ENCODE data around the gene CHST8. TPM values are rescaled to one million over a fixed set of nuclear protein-coding genes. Genes with fewer than 3 reads are reported as not detected.
A peak's percentile ranks its signal among the peaks of the same experiment; 100 is the strongest.

CHST8 gene
- total and polyA plus RNA-seq, 4 donors, result 0.05 to 0.07 TPM; not detected in 2

DNA sequence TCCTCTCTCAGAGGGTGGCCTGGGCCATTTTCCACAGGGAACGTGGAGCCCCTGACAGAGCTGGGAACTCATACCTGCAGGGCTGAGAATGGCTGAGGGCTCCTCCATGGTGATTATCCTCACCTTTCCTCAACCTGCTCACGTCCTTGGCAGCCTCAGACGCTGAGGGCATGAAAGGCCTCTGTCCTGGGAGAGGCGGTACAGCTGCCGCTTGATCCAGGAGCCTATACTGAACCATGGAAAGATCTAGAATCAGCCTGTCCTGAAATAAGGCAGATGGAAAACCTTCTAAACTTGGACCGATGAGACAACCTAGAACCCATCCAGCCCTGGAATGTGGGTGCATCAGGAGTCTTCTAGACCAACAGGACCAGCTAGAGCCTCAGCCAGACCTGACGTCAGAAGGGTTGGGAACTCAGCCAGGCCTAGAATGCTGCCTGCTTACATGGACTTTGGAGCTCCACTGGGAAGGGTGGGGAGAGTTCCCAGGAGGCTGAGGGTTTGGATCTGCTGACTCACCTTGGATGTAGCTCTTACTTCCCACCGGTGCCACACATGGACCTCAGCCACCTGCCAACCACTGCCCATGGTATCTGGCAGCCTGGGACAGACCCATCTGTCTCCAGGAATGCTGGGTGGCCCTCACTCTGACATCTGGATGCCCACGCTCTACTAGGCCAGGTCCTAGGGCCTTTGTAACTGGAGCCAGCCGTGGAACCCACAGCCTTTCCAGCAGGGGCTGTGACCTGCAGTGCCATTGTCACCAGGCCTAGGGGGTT lies 182.5 kb downstream of the CHST8 start:
- no peaks in the 10 kb centered on the region for H3K27me3 ChIP-seq (ENCODE audit: control insufficient read depth in 4 of 4, insufficient read depth in 4 of 4, low read length in 3 of 4)
- H3K4me3 ChIP-seq (ENCODE audit: low read depth in 1 of 3, low read length in 3 of 3), result no peak overlapping the region
- H3K9ac ChIP-seq (ENCODE audit: low read depth in 1 of 2, low read length in 2 of 2), result no peak overlapping the region
- TF ChIP-seq, protein P1, sequence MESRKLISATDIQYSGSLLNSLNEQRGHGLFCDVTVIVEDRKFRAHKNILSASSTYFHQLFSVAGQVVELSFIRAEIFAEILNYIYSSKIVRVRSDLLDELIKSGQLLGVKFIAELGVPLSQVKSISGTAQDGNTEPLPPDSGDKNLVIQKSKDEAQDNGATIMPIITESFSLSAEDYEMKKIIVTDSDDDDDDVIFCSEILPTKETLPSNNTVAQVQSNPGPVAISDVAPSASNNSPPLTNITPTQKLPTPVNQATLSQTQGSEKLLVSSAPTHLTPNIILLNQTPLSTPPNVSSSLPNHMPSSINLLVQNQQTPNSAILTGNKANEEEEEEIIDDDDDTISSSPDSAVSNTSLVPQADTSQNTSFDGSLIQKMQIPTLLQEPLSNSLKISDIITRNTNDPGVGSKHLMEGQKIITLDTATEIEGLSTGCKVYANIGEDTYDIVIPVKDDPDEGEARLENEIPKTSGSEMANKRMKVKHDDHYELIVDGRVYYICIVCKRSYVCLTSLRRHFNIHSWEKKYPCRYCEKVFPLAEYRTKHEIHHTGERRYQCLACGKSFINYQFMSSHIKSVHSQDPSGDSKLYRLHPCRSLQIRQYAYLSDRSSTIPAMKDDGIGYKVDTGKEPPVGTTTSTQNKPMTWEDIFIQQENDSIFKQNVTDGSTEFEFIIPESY (IDR thresholded peaks at IDR 0.05), result no peak
- TF ChIP-seq TAF1 (conservative IDR thresholded peaks at IDR 0.05) (no peak), HNF4A (conservative IDR thresholded peaks at IDR 0.05) (peak; percentile 91 to 97), RAD21 (IDR thresholded peaks at IDR 0.05) (no peak), SP1 (IDR thresholded peaks at IDR 0.05) (peak; percentile 81), JUND (IDR thresholded peaks at IDR 0.05) (peak; percentile 16 to 90), HNF4G (IDR thresholded peaks at IDR 0.05) (peak; percentile 86), EGR1 (IDR thresholded peaks at IDR 0.05; ENCODE audit: low read depth in 2 of 2) (no peak), NR2F2 (IDR thresholded peaks at IDR 0.05) (no peak), FOXA1 (IDR thresholded peaks at IDR 0.05) (peak; percentile 82), YY1 (IDR thresholded peaks at IDR 0.05) (no peak), RXRA (IDR thresholded peaks at IDR 0.05) (peak; percentile 48 to 85), GABPA (IDR thresholded peaks at IDR 0.05 in 1 of 2, conservative IDR thresholded peaks at IDR 0.05 in 1 of 2) (no peak), FOXA2 (IDR thresholded peaks at IDR 0.05) (peak; percentile 73)
- TF ChIP-seq, protein P2, sequence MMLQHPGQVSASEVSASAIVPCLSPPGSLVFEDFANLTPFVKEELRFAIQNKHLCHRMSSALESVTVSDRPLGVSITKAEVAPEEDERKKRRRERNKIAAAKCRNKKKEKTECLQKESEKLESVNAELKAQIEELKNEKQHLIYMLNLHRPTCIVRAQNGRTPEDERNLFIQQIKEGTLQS (IDR thresholded peaks at IDR 0.05), result no peak
- TF ChIP-seq, protein P3, sequence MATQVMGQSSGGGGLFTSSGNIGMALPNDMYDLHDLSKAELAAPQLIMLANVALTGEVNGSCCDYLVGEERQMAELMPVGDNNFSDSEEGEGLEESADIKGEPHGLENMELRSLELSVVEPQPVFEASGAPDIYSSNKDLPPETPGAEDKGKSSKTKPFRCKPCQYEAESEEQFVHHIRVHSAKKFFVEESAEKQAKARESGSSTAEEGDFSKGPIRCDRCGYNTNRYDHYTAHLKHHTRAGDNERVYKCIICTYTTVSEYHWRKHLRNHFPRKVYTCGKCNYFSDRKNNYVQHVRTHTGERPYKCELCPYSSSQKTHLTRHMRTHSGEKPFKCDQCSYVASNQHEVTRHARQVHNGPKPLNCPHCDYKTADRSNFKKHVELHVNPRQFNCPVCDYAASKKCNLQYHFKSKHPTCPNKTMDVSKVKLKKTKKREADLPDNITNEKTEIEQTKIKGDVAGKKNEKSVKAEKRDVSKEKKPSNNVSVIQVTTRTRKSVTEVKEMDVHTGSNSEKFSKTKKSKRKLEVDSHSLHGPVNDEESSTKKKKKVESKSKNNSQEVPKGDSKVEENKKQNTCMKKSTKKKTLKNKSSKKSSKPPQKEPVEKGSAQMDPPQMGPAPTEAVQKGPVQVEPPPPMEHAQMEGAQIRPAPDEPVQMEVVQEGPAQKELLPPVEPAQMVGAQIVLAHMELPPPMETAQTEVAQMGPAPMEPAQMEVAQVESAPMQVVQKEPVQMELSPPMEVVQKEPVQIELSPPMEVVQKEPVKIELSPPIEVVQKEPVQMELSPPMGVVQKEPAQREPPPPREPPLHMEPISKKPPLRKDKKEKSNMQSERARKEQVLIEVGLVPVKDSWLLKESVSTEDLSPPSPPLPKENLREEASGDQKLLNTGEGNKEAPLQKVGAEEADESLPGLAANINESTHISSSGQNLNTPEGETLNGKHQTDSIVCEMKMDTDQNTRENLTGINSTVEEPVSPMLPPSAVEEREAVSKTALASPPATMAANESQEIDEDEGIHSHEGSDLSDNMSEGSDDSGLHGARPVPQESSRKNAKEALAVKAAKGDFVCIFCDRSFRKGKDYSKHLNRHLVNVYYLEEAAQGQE (IDR thresholded peaks at IDR 0.05), result peak; percentile 66
- TF ChIP-seq, protein P4, sequence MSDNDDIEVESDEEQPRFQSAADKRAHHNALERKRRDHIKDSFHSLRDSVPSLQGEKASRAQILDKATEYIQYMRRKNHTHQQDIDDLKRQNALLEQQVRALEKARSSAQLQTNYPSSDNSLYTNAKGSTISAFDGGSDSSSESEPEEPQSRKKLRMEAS (IDR thresholded peaks at IDR 0.05), result no peak
- TF ChIP-seq, protein P5, sequence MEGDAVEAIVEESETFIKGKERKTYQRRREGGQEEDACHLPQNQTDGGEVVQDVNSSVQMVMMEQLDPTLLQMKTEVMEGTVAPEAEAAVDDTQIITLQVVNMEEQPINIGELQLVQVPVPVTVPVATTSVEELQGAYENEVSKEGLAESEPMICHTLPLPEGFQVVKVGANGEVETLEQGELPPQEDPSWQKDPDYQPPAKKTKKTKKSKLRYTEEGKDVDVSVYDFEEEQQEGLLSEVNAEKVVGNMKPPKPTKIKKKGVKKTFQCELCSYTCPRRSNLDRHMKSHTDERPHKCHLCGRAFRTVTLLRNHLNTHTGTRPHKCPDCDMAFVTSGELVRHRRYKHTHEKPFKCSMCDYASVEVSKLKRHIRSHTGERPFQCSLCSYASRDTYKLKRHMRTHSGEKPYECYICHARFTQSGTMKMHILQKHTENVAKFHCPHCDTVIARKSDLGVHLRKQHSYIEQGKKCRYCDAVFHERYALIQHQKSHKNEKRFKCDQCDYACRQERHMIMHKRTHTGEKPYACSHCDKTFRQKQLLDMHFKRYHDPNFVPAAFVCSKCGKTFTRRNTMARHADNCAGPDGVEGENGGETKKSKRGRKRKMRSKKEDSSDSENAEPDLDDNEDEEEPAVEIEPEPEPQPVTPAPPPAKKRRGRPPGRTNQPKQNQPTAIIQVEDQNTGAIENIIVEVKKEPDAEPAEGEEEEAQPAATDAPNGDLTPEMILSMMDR (IDR thresholded peaks at IDR 0.05; ENCODE audit: low read depth, low read length, missing input control), result no peak
- no peaks in the 10 kb centered on the region for H3K36me3 ChIP-seq (ENCODE audit: control insufficient read depth in 4 of 4, insufficient read depth in 3 of 4, low read depth in 1 of 4, low read length in 3 of 4)
- H3K9me3 ChIP-seq (ENCODE audit: control insufficient read depth in 4 of 4, low read length in 3 of 4), result no peaks in the 10 kb centered on the region
- H3K27ac ChIP-seq (ENCODE audit: low read depth in 1 of 2, low read length in 2 of 2), result peak overlapping the region; percentile 78 to 82
- H3K4me1 ChIP-seq (ENCODE audit: control insufficient read depth in 4 of 4, insufficient read depth in 4 of 4, low read length in 3 of 4), result peaks cover 7 to 12% (median 9%) of the 10 kb centered on the region in 4 donors
- 62% methylated on average over 10 of the region's 10 CpGs for WGBS
- peak; percentile 74 for DNase-seq (ENCODE audit: low spot score)
